ENCODE results near the gene USPL1. TPM values are rescaled to one million over a fixed set of nuclear protein-coding genes. Genes with fewer than 3 reads are reported as not detected.

USPL1 gene
- total RNA-seq, 1 experiment from 2014 or later = 11.8 TPM

- Mint-ChIP-seq H3K9me3 (ENCODE audit: unreplicated experiment) (no peaks in the 10 kb centered on the region), H3K27me3 (ENCODE audit: insufficient read depth, unreplicated experiment) (no peaks in the 10 kb centered on the region), H3K4me1 (ENCODE audit: insufficient read depth, unreplicated experiment) (no peaks in the 10 kb centered on the region), H3K27ac (ENCODE audit: low read depth, unreplicated experiment) (no peak overlapping the region), H3K4me3 (ENCODE audit: unreplicated experiment) (no peak overlapping the region), H3K36me3 (ENCODE audit: insufficient read depth, unreplicated experiment) (peaks cover 60% of the 10 kb centered on the region)
- intact Hi-C loops (cut with micrococcal nuclease) = no loop called here
- TF ChIP-seq CTCF (IDR thresholded peaks at IDR 0.05; ENCODE audit: unreplicated experiment) = no peak
- no peak for DNase-seq (ENCODE audit: unreplicated experiment)
- no TSS peak for BruUV-seq (replicated peaks)
- CTCF ChIA-PET = no interaction called here
- POLR2A ChIA-PET = no interaction called here
Observed at GRCh38 chr13:30652746-30653386, 35.1 kb downstream of the USPL1 start.

GRCh38 chr13:30654430-30654829 lies 36.7 kb downstream of the USPL1 start:
- Mint-ChIP-seq H3K4me3 (ENCODE audit: unreplicated experiment) (no peak overlapping the region), H3K4me1 (ENCODE audit: insufficient read depth, unreplicated experiment) (no peaks in the 10 kb centered on the region), H3K27me3 (ENCODE audit: insufficient read depth, unreplicated experiment) (no peaks in the 10 kb centered on the region), H3K9me3 (ENCODE audit: unreplicated experiment) (no peaks in the 10 kb centered on the region), H3K27ac (ENCODE audit: low read depth, unreplicated experiment) (peak overlapping the region; percentile 2), H3K36me3 (ENCODE audit: insufficient read depth, unreplicated experiment) (peaks cover 63% of the 10 kb centered on the region)
- POLR2A ChIA-PET = no interaction called here
- BruUV-seq (replicated peaks) = no TSS peak
- CTCF ChIA-PET = no interaction called here
- intact Hi-C loops (cut with micrococcal nuclease) = no loop called here
- TF ChIP-seq CTCF (IDR thresholded peaks at IDR 0.05; ENCODE audit: unreplicated experiment) = no peak
- DNase-seq (ENCODE audit: unreplicated experiment) = no peak

GRCh38 chr13:30656178-30656577 lies 38.5 kb downstream of the USPL1 start:
- BruUV-seq (replicated peaks) = no TSS peak
- no peaks in the 10 kb centered on the region for H3K27me3 Mint-ChIP-seq (ENCODE audit: insufficient read depth, unreplicated experiment)
- CTCF ChIA-PET = no interaction called here
- intact Hi-C loops (cut with micrococcal nuclease) = no loop called here
- H3K36me3 Mint-ChIP-seq (ENCODE audit: insufficient read depth, unreplicated experiment) = peaks cover 54% of the 10 kb centered on the region
- no peak overlapping the region for H3K4me3 Mint-ChIP-seq (ENCODE audit: unreplicated experiment)
- no peak for DNase-seq (ENCODE audit: unreplicated experiment)
- no peak overlapping the region for H3K27ac Mint-ChIP-seq (ENCODE audit: low read depth, unreplicated experiment)
- POLR2A ChIA-PET = no interaction called here
- TF ChIP-seq CTCF (IDR thresholded peaks at IDR 0.05; ENCODE audit: unreplicated experiment) = no peak
- H3K9me3 Mint-ChIP-seq (ENCODE audit: unreplicated experiment) = no peaks in the 10 kb centered on the region
- no peaks in the 10 kb centered on the region for H3K4me1 Mint-ChIP-seq (ENCODE audit: insufficient read depth, unreplicated experiment)

GRCh38 chr13:30659980-30660379 lies 42.3 kb downstream of the USPL1 start:
- H3K4me3 Mint-ChIP-seq (ENCODE audit: unreplicated experiment) = no peak overlapping the region
- no peak overlapping the region for H3K27ac Mint-ChIP-seq (ENCODE audit: low read depth, unreplicated experiment)
- no TSS peak for BruUV-seq (replicated peaks)
- no peaks in the 10 kb centered on the region for H3K27me3 Mint-ChIP-seq (ENCODE audit: insufficient read depth, unreplicated experiment)
- DNase-seq (ENCODE audit: unreplicated experiment) = no peak
- peaks cover 40% of the 10 kb centered on the region for H3K36me3 Mint-ChIP-seq (ENCODE audit: insufficient read depth, unreplicated experiment)
- ChIA-PET CTCF (interaction anchor here (1.1 kb wide), 1 partner anchor 144 kb away, joined by 3 read pairs; no protein-coding TSS in a partner anchor), POLR2A (interaction anchor here (0.7 kb wide), 1 partner anchor 595 kb away, joined by 3 read pairs; no protein-coding TSS in a partner anchor)
- no peaks in the 10 kb centered on the region for H3K9me3 Mint-ChIP-seq (ENCODE audit: unreplicated experiment)
- no peak for TF ChIP-seq CTCF (IDR thresholded peaks at IDR 0.05; ENCODE audit: unreplicated experiment)
- intact Hi-C loops (cut with micrococcal nuclease) = no loop called here
- H3K4me1 Mint-ChIP-seq (ENCODE audit: insufficient read depth, unreplicated experiment) = no peaks in the 10 kb centered on the region

Data from MCF 10A (cell line).